Iris pigment epithelial cell (primary cell): ENCODE results near the gene SDK1.

Experiments
- DNase-seq: peaks from one replicate; pipeline ENCODE4 v3.0.0-alpha.2; 2011; ENCODE audit warnings: low read depth

The SDK1 gene

GRCh38 chr7:4045450-4045849 is 744.4 kb downstream of the SDK1 start:
- DNase-seq = no peak

GRCh38 chr7:4045975-4046374 is 744.9 kb downstream of the SDK1 start:
- no peak for DNase-seq

GRCh38 chr7:4048336-4048735 is 747.3 kb downstream of the SDK1 start:
- DNase-seq = no peak

- no peak for DNase-seq
Observed at GRCh38 chr7:4049202-4049601, 748.1 kb downstream of the SDK1 start.

GRCh38 chr7:4050126-4050660 is 749.1 kb downstream of the SDK1 start:
- no peak for DNase-seq

GRCh38 chr7:4051696-4052095 is 750.6 kb downstream of the SDK1 start:
- DNase-seq = no peak

GRCh38 chr7:4052130-4052529 is 751.1 kb downstream of the SDK1 start:
- DNase-seq = peak; percentile 4

- DNase-seq = no peak
Observed at GRCh38 chr7:4054158-4054557, 753.1 kb downstream of the SDK1 start.

GRCh38 chr7:4056552-4057288 is 755.7 kb downstream of the SDK1 start:
- no peak for DNase-seq

GRCh38 chr7:4057289-4057616 is 756.2 kb downstream of the SDK1 start:
- DNase-seq = no peak

- DNase-seq = peak; percentile 12
Observed at GRCh38 chr7:4058158-4058557, 757.1 kb downstream of the SDK1 start.

GRCh38 chr7:4065190-4065589 is 764.1 kb downstream of the SDK1 start:
- DNase-seq = no peak

- no peak for DNase-seq
Observed at GRCh38 chr7:4066206-4066605, 765.2 kb downstream of the SDK1 start.

- no peak for DNase-seq
Observed at GRCh38 chr7:4066626-4067475, 765.8 kb downstream of the SDK1 start.

- no peak for DNase-seq
Observed at GRCh38 chr7:4067476-4067760, 766.4 kb downstream of the SDK1 start.

GRCh38 chr7:4067874-4068273 is 766.8 kb downstream of the SDK1 start:
- no peak for DNase-seq

GRCh38 chr7:4068286-4068685 is 767.2 kb downstream of the SDK1 start:
- no peak for DNase-seq

GRCh38 chr7:4069268-4070095 is 768.4 kb downstream of the SDK1 start:
- no peak for DNase-seq

- DNase-seq = no peak
Observed at GRCh38 chr7:4070214-4070613, 769.2 kb downstream of the SDK1 start.

- DNase-seq = no peak
Observed at GRCh38 chr7:4071370-4072058, 770.5 kb downstream of the SDK1 start.

- DNase-seq = no peak
Observed at GRCh38 chr7:4072161-4072925, 771.3 kb downstream of the SDK1 start.
